ENCODE data around the gene RASL10B.
A peak's percentile ranks its signal among the peaks of the same experiment; 100 is the strongest.
"Not testable (repeated sequence)": the region's sequence is repeated elsewhere in the genome, so short reads cannot be mapped to it uniquely, and the experiment has no call there.

RASL10B gene

GRCh38 chr17:35743626-35744328 is 12.3 kb downstream of the RASL10B start:
- peak; percentile 60 for DNase-seq

GRCh38 chr17:35744830-35745229 is 13.4 kb downstream of the RASL10B start:
- DNase-seq, result no peak

- no peak for DNase-seq
Observed at GRCh38 chr17:35745246-35745645, 13.8 kb downstream of the RASL10B start.

GRCh38 chr17:35745749-35746320 is 14.4 kb downstream of the RASL10B start:
- DNase-seq, result no peak

- DNase-seq, result peak; percentile 90
Observed at GRCh38 chr17:35747540-35748017, 16.1 kb downstream of the RASL10B start.

GRCh38 chr17:35748341-35748841 is 17.0 kb downstream of the RASL10B start:
- peak; percentile 64 for DNase-seq

GRCh38 chr17:35748979-35749378 is 17.5 kb downstream of the RASL10B start:
- peak; percentile 52 for DNase-seq

- DNase-seq, result peak; percentile 61
Observed at GRCh38 chr17:35749560-35750412, 18.3 kb downstream of the RASL10B start.

GRCh38 chr17:35750526-35751395 is 19.3 kb downstream of the RASL10B start:
- no peak for DNase-seq

GRCh38 chr17:35751541-35751940 is 20.1 kb downstream of the RASL10B start:
- not testable (repeated sequence) for DNase-seq

GRCh38 chr17:35752471-35752870 is 21.0 kb downstream of the RASL10B start:
- DNase-seq, result no peak

GRCh38 chr17:35752945-35753764 is 21.7 kb downstream of the RASL10B start, which contains the start of gene GAS2L2:
Gene GAS2L2, minus strand, starts transcription at chr17:35753239. Its CDS starts 389 bp downstream, at chr17:35752850.
- DNase-seq, result no peak

GRCh38 chr17:35757243-35757642 is 25.8 kb downstream of the RASL10B start:
- no peak for DNase-seq

GRCh38 chr17:35760587-35760986 is 29.1 kb downstream of the RASL10B start, which contains the start of gene C17orf50:
Gene C17orf50, plus strand, starts transcription at chr17:35760887. Its CDS starts 55 bp downstream, at chr17:35760942.
- DNase-seq, result no peak

GRCh38 chr17:35761601-35762000 is 30.2 kb downstream of the RASL10B start:
- no peak for DNase-seq

- DNase-seq, result no peak
Observed at GRCh38 chr17:35763767-35764122, 32.3 kb downstream of the RASL10B start.

GRCh38 chr17:35764123-35764991 is 32.9 kb downstream of the RASL10B start:
- DNase-seq, result peak; percentile 96

- DNase-seq, result no peak
Observed at GRCh38 chr17:35765086-35765710, 33.8 kb downstream of the RASL10B start.

GRCh38 chr17:35765756-35766488 is 34.5 kb downstream of the RASL10B start:
- DNase-seq, result no peak
